SK-N-SH (cell line): ENCODE data around the gene SLC5A1.
"Not testable (repeated sequence)": the region's sequence is repeated elsewhere in the genome, so short reads cannot be mapped to it uniquely, and the experiment has no call there.

Experiments
- EP300 ChIP-seq, 2 experiments: IDR thresholded peaks; 2 replicates each; pipeline versions ENCODE4 v1.4.0 to v1.6.1; 2012; ENCODE audit warnings: borderline replicate concordance in 1 of 2, low read depth in 1 of 2, low read length in 1 of 2
- GABPA ChIP-seq: IDR thresholded peaks from 2 replicates; pipeline ENCODE4 v1.4.0; 2012; ENCODE audit warnings: low read depth, mild to moderate bottlenecking
- JUND ChIP-seq: IDR thresholded peaks from 2 replicates; pipeline ENCODE4 v1.4.0; 2012
- NFIC ChIP-seq: IDR thresholded peaks from 2 replicates; pipeline ENCODE4 v1.4.0; 2012; ENCODE audit warnings: borderline replicate concordance
- POLR2AphosphoS5 ChIP-seq: IDR thresholded peaks from 2 replicates; pipeline ENCODE4 v1.6.1; 2012; ENCODE audit warnings: low read depth, low read length
- RAD21 ChIP-seq: IDR thresholded peaks from 2 replicates; pipeline ENCODE4 v1.6.1; 2012; ENCODE audit warnings: mild to moderate bottlenecking, low read length
- SMC3 ChIP-seq: IDR thresholded peaks from 2 replicates; pipeline ENCODE4 v1.6.1; 2012; ENCODE audit warnings: low read depth, low read length, improper control_type of control experiment
- TAF1 ChIP-seq: IDR thresholded peaks from 2 replicates; pipeline ENCODE4 v1.6.1; 2012; ENCODE audit warnings: low read depth, mild to moderate bottlenecking, low read length, moderate library complexity, borderline replicate concordance
- TCF12 ChIP-seq: IDR thresholded peaks from 2 replicates; pipeline ENCODE4 v1.4.0; 2012
- TEAD4 ChIP-seq: IDR thresholded peaks from 2 replicates; pipeline ENCODE4 v1.4.0; 2012; ENCODE audit warnings: mild to moderate bottlenecking, borderline replicate concordance; ENCODE audit not compliant: insufficient read depth
- YY1 ChIP-seq: IDR thresholded peaks from 2 replicates; pipeline ENCODE4 v1.4.0; 2012; ENCODE audit warnings: low read depth, mild to moderate bottlenecking
- TF ChIP-seq, protein P1 (sequence below): fragments of 200-600 bp; sonication (generic); IDR thresholded peaks from 2 replicates; pipeline ENCODE4 v1.6.1; 2017; ENCODE audit warnings: antibody characterized with exemption, mild to moderate bottlenecking, moderate library complexity
- TF ChIP-seq, protein P2 (sequence below): IDR thresholded peaks from 2 replicates; pipeline ENCODE4; 2012
- TF ChIP-seq, protein P3 (sequence below): IDR thresholded peaks from 2 replicates; pipeline ENCODE4 v1.4.0; 2012; ENCODE audit warnings: low read depth, borderline replicate concordance

DNA sequence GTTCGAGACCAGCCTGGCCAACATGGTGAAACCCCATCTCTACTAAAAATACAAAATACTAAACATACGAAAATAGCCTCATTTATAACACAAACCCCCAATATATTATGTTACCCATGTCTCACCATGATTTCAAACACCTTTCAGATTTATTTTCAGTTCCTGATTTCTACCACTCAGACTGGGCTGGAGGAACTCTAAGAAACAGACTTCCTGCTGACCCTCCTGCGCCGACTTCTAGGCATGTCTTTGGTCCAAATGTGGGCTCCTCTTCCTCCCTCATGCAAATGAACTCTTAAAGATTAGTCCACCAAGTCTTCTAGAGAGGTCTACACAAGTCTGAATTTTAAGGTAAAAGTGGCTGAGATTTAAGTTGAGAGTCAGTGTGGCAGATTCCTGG lies 105.3 kb downstream of the SLC5A1 start:
- TF ChIP-seq YY1; RAD21; TAF1; EP300 (IDR thresholded peaks at IDR 0.05; ENCODE audit: borderline replicate concordance in 1 of 2, low read depth in 1 of 2, low read length in 1 of 2); POLR2AphosphoS5; NFIC; SMC3; JUND; TCF12; TEAD4; GABPA: not testable (repeated sequence)
- TF ChIP-seq, protein P1, sequence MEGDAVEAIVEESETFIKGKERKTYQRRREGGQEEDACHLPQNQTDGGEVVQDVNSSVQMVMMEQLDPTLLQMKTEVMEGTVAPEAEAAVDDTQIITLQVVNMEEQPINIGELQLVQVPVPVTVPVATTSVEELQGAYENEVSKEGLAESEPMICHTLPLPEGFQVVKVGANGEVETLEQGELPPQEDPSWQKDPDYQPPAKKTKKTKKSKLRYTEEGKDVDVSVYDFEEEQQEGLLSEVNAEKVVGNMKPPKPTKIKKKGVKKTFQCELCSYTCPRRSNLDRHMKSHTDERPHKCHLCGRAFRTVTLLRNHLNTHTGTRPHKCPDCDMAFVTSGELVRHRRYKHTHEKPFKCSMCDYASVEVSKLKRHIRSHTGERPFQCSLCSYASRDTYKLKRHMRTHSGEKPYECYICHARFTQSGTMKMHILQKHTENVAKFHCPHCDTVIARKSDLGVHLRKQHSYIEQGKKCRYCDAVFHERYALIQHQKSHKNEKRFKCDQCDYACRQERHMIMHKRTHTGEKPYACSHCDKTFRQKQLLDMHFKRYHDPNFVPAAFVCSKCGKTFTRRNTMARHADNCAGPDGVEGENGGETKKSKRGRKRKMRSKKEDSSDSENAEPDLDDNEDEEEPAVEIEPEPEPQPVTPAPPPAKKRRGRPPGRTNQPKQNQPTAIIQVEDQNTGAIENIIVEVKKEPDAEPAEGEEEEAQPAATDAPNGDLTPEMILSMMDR: not testable (repeated sequence)
- TF ChIP-seq, protein P2, sequence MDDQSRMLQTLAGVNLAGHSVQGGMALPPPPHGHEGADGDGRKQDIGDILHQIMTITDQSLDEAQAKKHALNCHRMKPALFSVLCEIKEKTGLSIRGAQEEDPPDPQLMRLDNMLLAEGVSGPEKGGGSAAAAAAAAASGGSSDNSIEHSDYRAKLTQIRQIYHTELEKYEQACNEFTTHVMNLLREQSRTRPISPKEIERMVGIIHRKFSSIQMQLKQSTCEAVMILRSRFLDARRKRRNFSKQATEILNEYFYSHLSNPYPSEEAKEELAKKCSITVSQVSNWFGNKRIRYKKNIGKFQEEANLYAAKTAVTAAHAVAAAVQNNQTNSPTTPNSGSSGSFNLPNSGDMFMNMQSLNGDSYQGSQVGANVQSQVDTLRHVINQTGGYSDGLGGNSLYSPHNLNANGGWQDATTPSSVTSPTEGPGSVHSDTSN: not testable (repeated sequence)
- TF ChIP-seq, protein P3, sequence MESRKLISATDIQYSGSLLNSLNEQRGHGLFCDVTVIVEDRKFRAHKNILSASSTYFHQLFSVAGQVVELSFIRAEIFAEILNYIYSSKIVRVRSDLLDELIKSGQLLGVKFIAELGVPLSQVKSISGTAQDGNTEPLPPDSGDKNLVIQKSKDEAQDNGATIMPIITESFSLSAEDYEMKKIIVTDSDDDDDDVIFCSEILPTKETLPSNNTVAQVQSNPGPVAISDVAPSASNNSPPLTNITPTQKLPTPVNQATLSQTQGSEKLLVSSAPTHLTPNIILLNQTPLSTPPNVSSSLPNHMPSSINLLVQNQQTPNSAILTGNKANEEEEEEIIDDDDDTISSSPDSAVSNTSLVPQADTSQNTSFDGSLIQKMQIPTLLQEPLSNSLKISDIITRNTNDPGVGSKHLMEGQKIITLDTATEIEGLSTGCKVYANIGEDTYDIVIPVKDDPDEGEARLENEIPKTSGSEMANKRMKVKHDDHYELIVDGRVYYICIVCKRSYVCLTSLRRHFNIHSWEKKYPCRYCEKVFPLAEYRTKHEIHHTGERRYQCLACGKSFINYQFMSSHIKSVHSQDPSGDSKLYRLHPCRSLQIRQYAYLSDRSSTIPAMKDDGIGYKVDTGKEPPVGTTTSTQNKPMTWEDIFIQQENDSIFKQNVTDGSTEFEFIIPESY: not testable (repeated sequence)
